ENCODE measurements around the gene ZNF185. TPM values are rescaled to one million over a fixed set of nuclear protein-coding genes. Genes with fewer than 3 reads are reported as not detected.
A peak's percentile ranks its signal among the peaks of the same experiment; 100 is the strongest.

ZNF185 gene
- total and polyA plus RNA-seq, 10 donors = 2.0 to 13.8 (median 7.8) TPM

DNA sequence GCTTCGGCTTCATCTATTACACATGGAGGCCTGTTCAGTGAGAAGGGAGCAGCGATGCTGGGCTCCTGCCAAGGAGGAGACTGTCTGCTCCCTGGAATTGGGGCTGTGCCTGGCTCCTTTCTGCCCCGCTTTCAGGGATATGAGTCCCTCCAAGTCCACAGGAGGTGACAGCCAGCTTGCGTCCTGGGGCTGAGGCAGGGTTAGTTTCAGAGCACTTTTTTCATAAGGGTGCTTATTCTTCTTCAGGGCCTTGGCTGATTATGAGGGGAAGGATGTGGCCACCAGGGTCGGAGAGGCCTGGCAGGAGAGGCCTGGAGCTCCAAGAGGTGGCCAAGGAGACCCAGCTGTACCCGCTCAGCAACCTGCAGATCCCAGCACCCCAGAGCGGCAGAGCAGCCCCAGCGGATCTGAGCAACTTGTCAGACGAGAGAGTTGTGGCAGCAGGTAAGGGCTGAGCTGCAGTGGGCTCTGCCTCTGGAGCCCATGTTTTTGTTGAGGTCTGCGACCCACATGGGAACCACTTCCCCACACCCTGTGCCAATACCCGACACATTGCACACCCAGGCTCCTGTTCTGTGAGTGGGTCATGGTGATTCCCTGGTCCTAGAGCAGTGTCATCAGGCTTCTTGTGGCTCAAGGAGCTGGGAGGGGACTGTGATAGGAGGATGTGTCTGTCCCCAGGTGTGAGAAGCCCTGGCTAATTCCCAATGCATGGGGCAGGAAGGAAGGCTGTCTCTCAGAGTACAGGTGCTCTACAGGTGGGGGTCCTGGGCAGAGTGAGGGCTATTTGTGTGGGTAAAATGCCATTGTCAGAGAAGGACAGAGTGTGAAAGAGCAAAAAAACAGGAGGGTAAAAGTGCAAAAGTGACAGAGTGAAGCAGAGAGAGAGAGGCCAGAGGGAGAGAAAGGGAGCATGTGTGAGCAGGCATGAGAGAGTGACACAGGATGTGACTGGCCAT, 47.4 kb downstream of the ZNF185 start:
- TF ChIP-seq, protein P1, sequence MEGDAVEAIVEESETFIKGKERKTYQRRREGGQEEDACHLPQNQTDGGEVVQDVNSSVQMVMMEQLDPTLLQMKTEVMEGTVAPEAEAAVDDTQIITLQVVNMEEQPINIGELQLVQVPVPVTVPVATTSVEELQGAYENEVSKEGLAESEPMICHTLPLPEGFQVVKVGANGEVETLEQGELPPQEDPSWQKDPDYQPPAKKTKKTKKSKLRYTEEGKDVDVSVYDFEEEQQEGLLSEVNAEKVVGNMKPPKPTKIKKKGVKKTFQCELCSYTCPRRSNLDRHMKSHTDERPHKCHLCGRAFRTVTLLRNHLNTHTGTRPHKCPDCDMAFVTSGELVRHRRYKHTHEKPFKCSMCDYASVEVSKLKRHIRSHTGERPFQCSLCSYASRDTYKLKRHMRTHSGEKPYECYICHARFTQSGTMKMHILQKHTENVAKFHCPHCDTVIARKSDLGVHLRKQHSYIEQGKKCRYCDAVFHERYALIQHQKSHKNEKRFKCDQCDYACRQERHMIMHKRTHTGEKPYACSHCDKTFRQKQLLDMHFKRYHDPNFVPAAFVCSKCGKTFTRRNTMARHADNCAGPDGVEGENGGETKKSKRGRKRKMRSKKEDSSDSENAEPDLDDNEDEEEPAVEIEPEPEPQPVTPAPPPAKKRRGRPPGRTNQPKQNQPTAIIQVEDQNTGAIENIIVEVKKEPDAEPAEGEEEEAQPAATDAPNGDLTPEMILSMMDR (IDR thresholded peaks at IDR 0.05 in 8 of 11, conservative IDR thresholded peaks at IDR 0.05 in 3 of 11) = no peak
- TF ChIP-seq POLR2A (IDR thresholded peaks at IDR 0.05) (no peak), POLR2AphosphoS5 (IDR thresholded peaks at IDR 0.05) (no peak)
- peaks cover 0 to 14% (median 4%) of the 10 kb centered on the region in 6 donors for H3K4me1 ChIP-seq
- H3K27me3 ChIP-seq (replicated peaks in 1 of 7) = no peaks in the 10 kb centered on the region
- no peaks in the 10 kb centered on the region for H3K9me3 ChIP-seq
- H3K36me3 ChIP-seq = peaks cover 0 to 20% (median 0%) of the 10 kb centered on the region in 6 donors
- DNase-seq = peak; percentile 68
- no peak overlapping the region for H3K4me3 ChIP-seq
- intact Hi-C loops (cut with DNase I; ENCODE audit: low total_unique reads) = no loop called here
- no peak overlapping the region for H3K27ac ChIP-seq
- 85 to 96% (median 89%) methylated on average over 5 to 11 of the region's 11 CpGs for WGBS, 5 donors

DNA sequence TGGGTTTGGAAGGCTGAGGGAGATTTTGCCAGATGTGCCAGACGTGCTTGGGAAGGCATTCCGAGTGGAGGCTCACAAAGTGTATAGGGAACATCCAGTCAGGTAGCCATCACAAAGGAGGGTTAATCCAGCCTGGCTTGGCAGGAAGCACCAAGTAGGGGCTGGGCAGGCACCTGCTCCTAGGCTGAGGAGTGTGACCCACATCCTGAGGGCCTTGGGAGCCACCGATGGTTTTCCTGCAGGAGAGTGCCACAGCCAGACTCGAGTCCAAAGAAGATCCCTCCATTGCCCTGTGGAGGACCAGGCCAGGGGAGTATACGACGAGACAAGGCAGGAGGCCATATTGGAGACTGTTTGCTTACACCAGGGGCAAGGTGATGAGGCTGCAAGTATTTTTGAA, 48.8 kb downstream of the ZNF185 start:
- H3K27me3 ChIP-seq (replicated peaks in 1 of 7) = no peaks in the 10 kb centered on the region
- H3K36me3 ChIP-seq = peaks cover 0 to 20% (median 0%) of the 10 kb centered on the region in 6 donors
- no peak overlapping the region for H3K4me3 ChIP-seq
- intact Hi-C loops (cut with DNase I; ENCODE audit: low total_unique reads) = no loop called here
- DNase-seq = peak; percentile 38
- no peak overlapping the region for H3K27ac ChIP-seq
- no peaks in the 10 kb centered on the region for H3K9me3 ChIP-seq
- TF ChIP-seq, protein P1 (IDR thresholded peaks at IDR 0.05 in 8 of 11, conservative IDR thresholded peaks at IDR 0.05 in 3 of 11) = no peak
- TF ChIP-seq POLR2AphosphoS5 (IDR thresholded peaks at IDR 0.05) = no peak
- no peak for TF ChIP-seq POLR2A (IDR thresholded peaks at IDR 0.05)
- 74 to 98% (median 91%) methylated on average over 4 to 6 of the region's 6 CpGs for WGBS, 5 donors
- peaks cover 0 to 10% (median 3%) of the 10 kb centered on the region in 6 donors for H3K4me1 ChIP-seq

Other genes starting within 250 kb of the ZNF185 start
- not detected for gene MAGEA3, start 199.3 kb upstream of the ZNF185 start, total RNA-seq
- not detected for gene MAGEA3, start 199.3 kb upstream of the ZNF185 start, polyA plus RNA-seq
- gene CSAG2, start 188.8 kb upstream of the ZNF185 start, total RNA-seq = not detected
- under 1 TPM; 0.24 to 0.58 (median 0.52) TPM for gene CSAG2, start 188.8 kb upstream of the ZNF185 start, polyA plus RNA-seq
- not detected for gene MAGEA2B, start 183.4 kb upstream of the ZNF185 start, total RNA-seq
- not detected for gene MAGEA2B, start 183.4 kb upstream of the ZNF185 start, polyA plus RNA-seq
- not detected for gene CSAG1, start 164.3 kb upstream of the ZNF185 start, total RNA-seq
- under 1 TPM in 1 of 3 donors, not detected in 2; 0.21 TPM for gene CSAG1, start 164.3 kb upstream of the ZNF185 start, polyA plus RNA-seq
- not detected for gene MAGEA12, start 164.3 kb upstream of the ZNF185 start, total RNA-seq
- gene MAGEA12, start 164.3 kb upstream of the ZNF185 start, polyA plus RNA-seq = under 1 TPM in 1 of 3 donors, not detected in 2; 0.03 TPM
- gene MAGEA2, start 144.2 kb upstream of the ZNF185 start, total RNA-seq = not detected
- not detected for gene MAGEA2, start 144.2 kb upstream of the ZNF185 start, polyA plus RNA-seq
- gene CSAG3, start 138.8 kb upstream of the ZNF185 start, total RNA-seq = 1 to 10 TPM in 1 of 7 donors, under 1 TPM in 1, not detected in 5; 0.37 to 2.6 TPM
- 1 to 10 TPM in 1 of 3 donors, under 1 TPM in 2; 0.61 to 1.3 (median 0.76) TPM for gene CSAG3, start 138.8 kb upstream of the ZNF185 start, polyA plus RNA-seq
- not detected for gene MAGEA6, start 128.4 kb upstream of the ZNF185 start, total RNA-seq
- not detected for gene MAGEA6, start 128.4 kb upstream of the ZNF185 start, polyA plus RNA-seq
- 10 to 100 TPM in 6 of 7 donors, 1 to 10 TPM in 1; 9.4 to 19.6 (median 11.8) TPM for gene CETN2, start 67.3 kb upstream of the ZNF185 start, total RNA-seq
- gene CETN2, start 67.3 kb upstream of the ZNF185 start, polyA plus RNA-seq = 10 to 100 TPM; 17.8 to 25.0 (median 21.2) TPM
- 10 to 100 TPM in 2 of 7 donors, 1 to 10 TPM in 5; 8.1 to 11.2 (median 9.9) TPM for gene NSDHL, start 67.0 kb upstream of the ZNF185 start, total RNA-seq
- 1 to 10 TPM; 6.1 to 8.3 (median 7.2) TPM for gene NSDHL, start 67.0 kb upstream of the ZNF185 start, polyA plus RNA-seq
- gene PNMA5, start 96.0 kb downstream of the ZNF185 start, total RNA-seq = under 1 TPM in 6 of 7 donors, not detected in 1; 0.14 to 0.24 (median 0.17) TPM
- gene PNMA5, start 96.0 kb downstream of the ZNF185 start, polyA plus RNA-seq = 1 to 10 TPM in 1 of 3 donors, under 1 TPM in 2; 0.35 to 1.0 (median 0.96) TPM
- gene PNMA3, start 158.4 kb downstream of the ZNF185 start, total RNA-seq = 1 to 10 TPM; 1.4 to 3.1 (median 2.2) TPM
- 1 to 10 TPM; 1.2 to 3.4 (median 2.6) TPM for gene PNMA3, start 158.4 kb downstream of the ZNF185 start, polyA plus RNA-seq
- 1 to 10 TPM in 4 of 7 donors, under 1 TPM in 3; 0.39 to 1.5 (median 1.0) TPM for gene PNMA6A, start 174.4 kb downstream of the ZNF185 start, total RNA-seq
- gene PNMA6A, start 174.4 kb downstream of the ZNF185 start, polyA plus RNA-seq = 1 to 10 TPM in 2 of 3 donors, under 1 TPM in 1; 0.70 to 1.1 (median 1.1) TPM

Data from spleen (tissue), 11 donors.